Vagina (tissue), 2 donors: Measurements from ENCODE around the gene HLA-DQB1. TPM values are rescaled to one million over a fixed set of nuclear protein-coding genes. Genes with fewer than 3 reads are reported as not detected.
"Not testable (repeated sequence)": the region's sequence is repeated elsewhere in the genome, so short reads cannot be mapped to it uniquely, and the experiment has no call there.

ENCODE experiments used
- DNase-seq, 2 donors: peaks; one replicate each; pipeline ENCODE4 v3.0.0-alpha.2; 2017; ENCODE audit errors: extremely low spot score in 2 of 2
- H3K27ac ChIP-seq: fragments of 200-600 bp; sonication (generic); one replicate; pipeline ENCODE4 v1.5.1; 2019
- H3K27me3 ChIP-seq: fragments of 200-600 bp; sonication (generic); one replicate; pipeline ENCODE4 v1.5.1; 2019
- H3K36me3 ChIP-seq, 2 donors: fragments of 200-600 bp; sonication (generic); one replicate each; pipeline ENCODE4 v1.5.1; 2017 to 2019
- H3K4me1 ChIP-seq: fragments of 200-600 bp; sonication (generic); one replicate; pipeline ENCODE4 v1.5.1; 2019
- H3K4me3 ChIP-seq, 2 donors: fragments of 200-600 bp; sonication (generic); 1 replicate in 1 of 2; 2 replicates in 1 of 2; pipeline ENCODE4 v1.5.1; 2016 to 2019
- H3K9me3 ChIP-seq: fragments of 200-600 bp; sonication (generic); one replicate; pipeline ENCODE4 v1.5.1; 2019
- POLR2A ChIP-seq, 2 donors: fragments of 450-650 bp; IDR thresholded peaks; one replicate each; pipeline ENCODE4 v1.6.1; 2017; ENCODE audit warnings: antibody characterized with exemption in 2 of 2, mild to moderate bottlenecking in 2 of 2, moderate library complexity in 2 of 2
- POLR2AphosphoS5 ChIP-seq, 2 donors: sonication (generic); formaldehyde crosslinking; IDR thresholded peaks; one replicate each; pipeline ENCODE4 v1.9.0; 2017; ENCODE audit warnings: antibody characterized with exemption in 2 of 2, mild to moderate bottlenecking in 2 of 2, low read depth in 1 of 2; ENCODE audit not compliant: insufficient read depth in 1 of 2
- intact Hi-C: fragments of 100-400 bp; cut with DNase I; formaldehyde crosslinking; loops from one replicate; pipeline ENCODE4 v1.15.1; 2023
- total RNA-seq: library from RNA; depleted of rRNA; stranded (reverse); fragments of >200 nt; gene quantifications from one replicate; pipeline ENCODE4 v1.2.3, GENCODE V29; 2016
- TF ChIP-seq, protein P1 (sequence below), 3 experiments: fragments of 450-650 bp in 2 of 3; fragments of 200-600 bp in 1 of 3; sonication (generic) in 1 of 3; IDR thresholded peaks; one replicate each; pipeline ENCODE4 v1.5.1; 2017 to 2019; ENCODE audit warnings: antibody characterized with exemption in 3 of 3, mild to moderate bottlenecking in 2 of 3, moderate library complexity in 2 of 3

The HLA-DQB1 gene
- total RNA-seq, 1 donor from 2014 or later: 3.2 TPM

- no peak overlapping the region for H3K27ac ChIP-seq
- H3K9me3 ChIP-seq: no peaks in the 10 kb centered on the region
- no peak for DNase-seq
- H3K4me1 ChIP-seq: no peaks in the 10 kb centered on the region
- H3K36me3 ChIP-seq: no peaks in the 10 kb centered on the region
- no peak overlapping the region for H3K4me3 ChIP-seq
- TF ChIP-seq, protein P1, sequence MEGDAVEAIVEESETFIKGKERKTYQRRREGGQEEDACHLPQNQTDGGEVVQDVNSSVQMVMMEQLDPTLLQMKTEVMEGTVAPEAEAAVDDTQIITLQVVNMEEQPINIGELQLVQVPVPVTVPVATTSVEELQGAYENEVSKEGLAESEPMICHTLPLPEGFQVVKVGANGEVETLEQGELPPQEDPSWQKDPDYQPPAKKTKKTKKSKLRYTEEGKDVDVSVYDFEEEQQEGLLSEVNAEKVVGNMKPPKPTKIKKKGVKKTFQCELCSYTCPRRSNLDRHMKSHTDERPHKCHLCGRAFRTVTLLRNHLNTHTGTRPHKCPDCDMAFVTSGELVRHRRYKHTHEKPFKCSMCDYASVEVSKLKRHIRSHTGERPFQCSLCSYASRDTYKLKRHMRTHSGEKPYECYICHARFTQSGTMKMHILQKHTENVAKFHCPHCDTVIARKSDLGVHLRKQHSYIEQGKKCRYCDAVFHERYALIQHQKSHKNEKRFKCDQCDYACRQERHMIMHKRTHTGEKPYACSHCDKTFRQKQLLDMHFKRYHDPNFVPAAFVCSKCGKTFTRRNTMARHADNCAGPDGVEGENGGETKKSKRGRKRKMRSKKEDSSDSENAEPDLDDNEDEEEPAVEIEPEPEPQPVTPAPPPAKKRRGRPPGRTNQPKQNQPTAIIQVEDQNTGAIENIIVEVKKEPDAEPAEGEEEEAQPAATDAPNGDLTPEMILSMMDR (IDR thresholded peaks at IDR 0.05): no peak
- no peak for TF ChIP-seq POLR2A (IDR thresholded peaks at IDR 0.05)
- no peak for TF ChIP-seq POLR2AphosphoS5 (IDR thresholded peaks at IDR 0.05; ENCODE audit: insufficient read depth in 1 of 2, low read depth in 1 of 2)
- intact Hi-C loops: no loop called here
- no peaks in the 10 kb centered on the region for H3K27me3 ChIP-seq
Measured at GRCh38 chr6:32684246-32684645, 17.8 kb upstream of the HLA-DQB1 start.

- no peaks in the 10 kb centered on the region for H3K4me1 ChIP-seq
- intact Hi-C loops: no loop called here
- no peaks in the 10 kb centered on the region for H3K27me3 ChIP-seq
- H3K4me3 ChIP-seq: no peak overlapping the region
- H3K27ac ChIP-seq: no peak overlapping the region
- H3K36me3 ChIP-seq: no peaks in the 10 kb centered on the region
- DNase-seq: no peak
- H3K9me3 ChIP-seq: no peaks in the 10 kb centered on the region
- TF ChIP-seq POLR2A (IDR thresholded peaks at IDR 0.05) (no peak), POLR2AphosphoS5 (IDR thresholded peaks at IDR 0.05; ENCODE audit: insufficient read depth in 1 of 2, low read depth in 1 of 2) (no peak)
- TF ChIP-seq, protein P1 (IDR thresholded peaks at IDR 0.05): no peak
Measured at GRCh38 chr6:32680055-32680454, 13.6 kb upstream of the HLA-DQB1 start.

DNA sequence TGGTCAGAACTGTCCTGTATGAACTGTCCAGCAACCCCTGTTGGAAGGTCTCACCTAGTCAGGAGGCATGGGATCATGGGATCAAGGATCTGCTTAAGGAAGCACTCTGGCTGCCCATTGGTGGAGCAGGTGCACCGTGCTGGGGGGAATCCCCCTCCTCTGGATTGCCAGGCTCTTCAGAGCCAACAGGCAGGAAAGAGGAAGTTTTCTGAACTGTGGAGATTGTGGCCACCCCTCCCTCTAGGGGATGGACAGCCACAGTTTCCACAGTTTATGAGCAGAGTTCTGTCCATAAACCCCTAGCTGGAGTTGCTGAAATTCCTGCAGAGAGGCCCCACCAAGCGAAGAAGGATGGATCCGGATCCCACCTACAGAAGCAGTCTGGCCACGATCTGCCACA is 13.0 kb upstream of the HLA-DQB1 start:
- Histone ChIP-seq H3K9me3 (no peaks in the 10 kb centered on the region), H3K36me3 (no peaks in the 10 kb centered on the region), H3K27ac (no peak overlapping the region), H3K27me3 (no peaks in the 10 kb centered on the region), H3K4me1 (no peaks in the 10 kb centered on the region), H3K4me3 (no peak overlapping the region)
- intact Hi-C loops: no loop called here
- no peak for TF ChIP-seq POLR2A (IDR thresholded peaks at IDR 0.05)
- no peak for TF ChIP-seq POLR2AphosphoS5 (IDR thresholded peaks at IDR 0.05; ENCODE audit: insufficient read depth in 1 of 2, low read depth in 1 of 2)
- TF ChIP-seq, protein P1 (IDR thresholded peaks at IDR 0.05): no peak
- DNase-seq: no peak

GRCh38 chr6:32674123-32674522 is 7.7 kb upstream of the HLA-DQB1 start:
- H3K9me3 ChIP-seq, intact Hi-C loops, H3K4me1 ChIP-seq, H3K36me3 ChIP-seq, DNase-seq, H3K4me3 ChIP-seq, H3K27me3 ChIP-seq, H3K27ac ChIP-seq: not testable (repeated sequence)

- DNase-seq, H3K27ac ChIP-seq, H3K4me1 ChIP-seq, H3K9me3 ChIP-seq, H3K27me3 ChIP-seq, H3K4me3 ChIP-seq, H3K36me3 ChIP-seq, intact Hi-C loops: not testable (repeated sequence)
Measured at GRCh38 chr6:32671908-32672307, 5.5 kb upstream of the HLA-DQB1 start.

GRCh38 chr6:32669893-32670292 is 3.4 kb upstream of the HLA-DQB1 start:
- H3K4me1 ChIP-seq: no peaks in the 10 kb centered on the region
- no peaks in the 10 kb centered on the region for H3K27me3 ChIP-seq
- no peak overlapping the region for H3K27ac ChIP-seq
- TF ChIP-seq, protein P1 (IDR thresholded peaks at IDR 0.05): no peak
- no peak for TF ChIP-seq POLR2AphosphoS5 (IDR thresholded peaks at IDR 0.05; ENCODE audit: insufficient read depth in 1 of 2, low read depth in 1 of 2)
- TF ChIP-seq POLR2A (IDR thresholded peaks at IDR 0.05): no peak
- no peak overlapping the region for H3K4me3 ChIP-seq
- intact Hi-C loops: no loop called here
- no peak for DNase-seq
- H3K9me3 ChIP-seq: no peaks in the 10 kb centered on the region
- H3K36me3 ChIP-seq: no peaks in the 10 kb centered on the region
